C4-2B (cell line): ENCODE measurements around the gene EML3.

ENCODE experiments used
- H3K27ac ChIP-seq: fragments of 450-650 bp; 2 replicates; pipeline ENCODE4 v1.5.1; 2017
- CTCF ChIP-seq: fragments of 450-650 bp; conservative IDR thresholded peaks from 2 replicates; pipeline ENCODE4 v1.5.1; 2017; ENCODE audit warnings: mild to moderate bottlenecking
- ZFX ChIP-seq: fragments of 450-650 bp; IDR thresholded peaks from 2 replicates; pipeline ENCODE4 v1.6.1; 2017

EML3 gene

GRCh38 chr11:62601372-62602140 lies 11.0 kb downstream of the EML3 start, which contains the start of gene MTA2:
Gene MTA2, minus strand, starts transcription at chr11:62601865. Its CDS starts 415 bp downstream, at chr11:62601450.
- TF ChIP-seq CTCF (no peak), ZFX (peak; percentile 63; the same call in 1 of the 2 replicates)
- peak within 1 kb of the TSS; percentile 100 for H3K27ac ChIP-seq

GRCh38 chr11:62601122-62601371 lies 11.5 kb downstream of the EML3 start:
- peak overlapping the region; percentile 100 for H3K27ac ChIP-seq
- no peak for TF ChIP-seq CTCF
- no peak for TF ChIP-seq ZFX

- no peak for TF ChIP-seq ZFX
- TF ChIP-seq CTCF = no peak
- H3K27ac ChIP-seq = peak overlapping the region; percentile 100
Measured at GRCh38 chr11:62600367-62601121, 12.0 kb downstream of the EML3 start.

- no peak for TF ChIP-seq ZFX
- TF ChIP-seq CTCF = no peak
- H3K27ac ChIP-seq = peak overlapping the region; percentile 100
Measured at GRCh38 chr11:62599901-62600300, 12.7 kb downstream of the EML3 start.

- H3K27ac ChIP-seq = peak overlapping the region; percentile 100
- TF ChIP-seq ZFX (no peak), CTCF (no peak)
Measured at GRCh38 chr11:62599069-62599696, 13.4 kb downstream of the EML3 start.

GRCh38 chr11:62595124-62595523 lies 17.5 kb downstream of the EML3 start:
- no peak overlapping the region for H3K27ac ChIP-seq
- TF ChIP-seq CTCF = no peak
- TF ChIP-seq ZFX = no peak
